ENCODE data around the gene ZXDA.

Gene ZXDA

GRCh38 chrX:57904176-57904880, 5.9 kb downstream of the ZXDA start:
- no peak overlapping the region for H3K4me3 ChIP-seq (ENCODE audit: low read depth, low read length)
- no peak for DNase-seq (ENCODE audit: low read depth)
- TF ChIP-seq CTCF (conservative IDR thresholded peaks at IDR 0.05; ENCODE audit: low read depth, low read length): no peak

GRCh38 chrX:57902633-57903032, 7.6 kb downstream of the ZXDA start:
- no peak overlapping the region for H3K4me3 ChIP-seq (ENCODE audit: low read depth, low read length)
- no peak for DNase-seq (ENCODE audit: low read depth)
- TF ChIP-seq CTCF (conservative IDR thresholded peaks at IDR 0.05; ENCODE audit: low read depth, low read length): no peak

GRCh38 chrX:57901466-57901865, 8.8 kb downstream of the ZXDA start:
- no peak for TF ChIP-seq CTCF (conservative IDR thresholded peaks at IDR 0.05; ENCODE audit: low read depth, low read length)
- DNase-seq (ENCODE audit: low read depth): no peak
- no peak overlapping the region for H3K4me3 ChIP-seq (ENCODE audit: low read depth, low read length)

- DNase-seq (ENCODE audit: low read depth): peak; percentile 65
- no peak for TF ChIP-seq CTCF (conservative IDR thresholded peaks at IDR 0.05; ENCODE audit: low read depth, low read length)
- H3K4me3 ChIP-seq (ENCODE audit: low read depth, low read length): no peak overlapping the region
These were observed 9.3 kb downstream of the ZXDA start for GRCh38 chrX:57900975-57901374.

GRCh38 chrX:57899906-57900305, 10.4 kb downstream of the ZXDA start:
- TF ChIP-seq CTCF (conservative IDR thresholded peaks at IDR 0.05; ENCODE audit: low read depth, low read length): no peak
- no peak overlapping the region for H3K4me3 ChIP-seq (ENCODE audit: low read depth, low read length)
- DNase-seq (ENCODE audit: low read depth): no peak

- TF ChIP-seq CTCF (conservative IDR thresholded peaks at IDR 0.05; ENCODE audit: low read depth, low read length): no peak
- no peak overlapping the region for H3K4me3 ChIP-seq (ENCODE audit: low read depth, low read length)
- no peak for DNase-seq (ENCODE audit: low read depth)
These were observed 11.2 kb downstream of the ZXDA start for GRCh38 chrX:57899064-57899463.

GRCh38 chrX:57871463-57871862, 38.8 kb downstream of the ZXDA start:
- H3K4me3 ChIP-seq (ENCODE audit: low read depth, low read length): no peak overlapping the region
- TF ChIP-seq CTCF (conservative IDR thresholded peaks at IDR 0.05; ENCODE audit: low read depth, low read length): no peak
- DNase-seq (ENCODE audit: low read depth): no peak

Measured in choroid plexus epithelial cell (primary cell).